ENCODE measurements around the gene OTOG.

The OTOG gene

GRCh38 chr11:17637901-17638300 is 90.8 kb downstream of the OTOG start:
- no peak overlapping the region for H3K4me3 ChIP-seq (ENCODE audit: low read depth, low read length)
- no peak for DNase-seq (ENCODE audit: low read depth)

GRCh38 chr11:17638311-17638710 is 91.3 kb downstream of the OTOG start:
- no peak for DNase-seq (ENCODE audit: low read depth)
- no peak overlapping the region for H3K4me3 ChIP-seq (ENCODE audit: low read depth, low read length)

GRCh38 chr11:17639091-17639490 is 92.0 kb downstream of the OTOG start:
- H3K4me3 ChIP-seq (ENCODE audit: low read depth, low read length), result no peak overlapping the region
- no peak for DNase-seq (ENCODE audit: low read depth)

- DNase-seq (ENCODE audit: low read depth), result no peak
- no peak overlapping the region for H3K4me3 ChIP-seq (ENCODE audit: low read depth, low read length)
These were observed 92.7 kb downstream of the OTOG start for GRCh38 chr11:17639781-17640180.

GRCh38 chr11:17640493-17641164 is 93.6 kb downstream of the OTOG start:
- H3K4me3 ChIP-seq (ENCODE audit: low read depth, low read length), result no peak overlapping the region
- no peak for DNase-seq (ENCODE audit: low read depth)

- no peak for DNase-seq (ENCODE audit: low read depth)
- H3K4me3 ChIP-seq (ENCODE audit: low read depth, low read length), result no peak overlapping the region
These were observed 94.8 kb downstream of the OTOG start for GRCh38 chr11:17641792-17642350.

GRCh38 chr11:17642370-17642769 is 95.3 kb downstream of the OTOG start:
- no peak overlapping the region for H3K4me3 ChIP-seq (ENCODE audit: low read depth, low read length)
- DNase-seq (ENCODE audit: low read depth), result no peak

GRCh38 chr11:17642980-17643379 is 95.9 kb downstream of the OTOG start:
- DNase-seq (ENCODE audit: low read depth), result no peak
- no peak overlapping the region for H3K4me3 ChIP-seq (ENCODE audit: low read depth, low read length)

- no peak for DNase-seq (ENCODE audit: low read depth)
- no peak overlapping the region for H3K4me3 ChIP-seq (ENCODE audit: low read depth, low read length)
These were observed 96.7 kb downstream of the OTOG start for GRCh38 chr11:17643506-17644405.

GRCh38 chr11:17645190-17645970 is 98.3 kb downstream of the OTOG start:
- H3K4me3 ChIP-seq (ENCODE audit: low read depth, low read length), result no peak overlapping the region
- no peak for DNase-seq (ENCODE audit: low read depth)

GRCh38 chr11:17646451-17647145 is 99.5 kb downstream of the OTOG start:
- H3K4me3 ChIP-seq (ENCODE audit: low read depth, low read length), result no peak overlapping the region
- no peak for DNase-seq (ENCODE audit: low read depth)

GRCh38 chr11:17648528-17648927 is 101.5 kb downstream of the OTOG start:
- H3K4me3 ChIP-seq (ENCODE audit: low read depth, low read length), result no peak overlapping the region
- DNase-seq (ENCODE audit: low read depth), result peak; percentile 28

GRCh38 chr11:17649261-17649660 is 102.2 kb downstream of the OTOG start:
- no peak overlapping the region for H3K4me3 ChIP-seq (ENCODE audit: low read depth, low read length)
- DNase-seq (ENCODE audit: low read depth), result no peak

- no peak for DNase-seq (ENCODE audit: low read depth)
- H3K4me3 ChIP-seq (ENCODE audit: low read depth, low read length), result no peak overlapping the region
These were observed 102.6 kb downstream of the OTOG start for GRCh38 chr11:17649696-17650095.

GRCh38 chr11:17650127-17650911 is 103.3 kb downstream of the OTOG start:
- no peak overlapping the region for H3K4me3 ChIP-seq (ENCODE audit: low read depth, low read length)
- DNase-seq (ENCODE audit: low read depth), result peak; percentile 59

- H3K4me3 ChIP-seq (ENCODE audit: low read depth, low read length), result no peak overlapping the region
- DNase-seq (ENCODE audit: low read depth), result no peak
These were observed 104.0 kb downstream of the OTOG start for GRCh38 chr11:17651061-17651460.

- no peak for DNase-seq (ENCODE audit: low read depth)
- no peak overlapping the region for H3K4me3 ChIP-seq (ENCODE audit: low read depth, low read length)
These were observed 104.6 kb downstream of the OTOG start for GRCh38 chr11:17651681-17652080.

GRCh38 chr11:17652556-17652955 is 105.5 kb downstream of the OTOG start:
- H3K4me3 ChIP-seq (ENCODE audit: low read depth, low read length), result no peak overlapping the region
- no peak for DNase-seq (ENCODE audit: low read depth)

All from skeletal muscle cell (primary cell).